ENCODE results near the gene PUS7L.
A peak's percentile ranks its signal among the peaks of the same experiment; 100 is the strongest.

Gene PUS7L

GRCh38 chr12:43754015-43754414 lies 4.6 kb downstream of the PUS7L start:
- TF ChIP-seq EGR1 (IDR thresholded peaks at IDR 0.05) (no peak), FOXM1 (IDR thresholded peaks at IDR 0.05; ENCODE audit: borderline replicate concordance, low read depth) (no peak), NFIC (IDR thresholded peaks at IDR 0.05) (no peak), CREB1 (IDR thresholded peaks at IDR 0.05; ENCODE audit: low read depth) (no peak), TAF1 (IDR thresholded peaks at IDR 0.05; ENCODE audit: low read depth) (no peak), YY1 (IDR thresholded peaks at IDR 0.05; ENCODE audit: low read depth) (no peak), TCF12 (IDR thresholded peaks at IDR 0.05; ENCODE audit: low read depth) (no peak), USF1 (IDR thresholded peaks at IDR 0.05) (no peak), TEAD4 (IDR thresholded peaks at IDR 0.05) (no peak)
- TF ChIP-seq, protein P1, sequence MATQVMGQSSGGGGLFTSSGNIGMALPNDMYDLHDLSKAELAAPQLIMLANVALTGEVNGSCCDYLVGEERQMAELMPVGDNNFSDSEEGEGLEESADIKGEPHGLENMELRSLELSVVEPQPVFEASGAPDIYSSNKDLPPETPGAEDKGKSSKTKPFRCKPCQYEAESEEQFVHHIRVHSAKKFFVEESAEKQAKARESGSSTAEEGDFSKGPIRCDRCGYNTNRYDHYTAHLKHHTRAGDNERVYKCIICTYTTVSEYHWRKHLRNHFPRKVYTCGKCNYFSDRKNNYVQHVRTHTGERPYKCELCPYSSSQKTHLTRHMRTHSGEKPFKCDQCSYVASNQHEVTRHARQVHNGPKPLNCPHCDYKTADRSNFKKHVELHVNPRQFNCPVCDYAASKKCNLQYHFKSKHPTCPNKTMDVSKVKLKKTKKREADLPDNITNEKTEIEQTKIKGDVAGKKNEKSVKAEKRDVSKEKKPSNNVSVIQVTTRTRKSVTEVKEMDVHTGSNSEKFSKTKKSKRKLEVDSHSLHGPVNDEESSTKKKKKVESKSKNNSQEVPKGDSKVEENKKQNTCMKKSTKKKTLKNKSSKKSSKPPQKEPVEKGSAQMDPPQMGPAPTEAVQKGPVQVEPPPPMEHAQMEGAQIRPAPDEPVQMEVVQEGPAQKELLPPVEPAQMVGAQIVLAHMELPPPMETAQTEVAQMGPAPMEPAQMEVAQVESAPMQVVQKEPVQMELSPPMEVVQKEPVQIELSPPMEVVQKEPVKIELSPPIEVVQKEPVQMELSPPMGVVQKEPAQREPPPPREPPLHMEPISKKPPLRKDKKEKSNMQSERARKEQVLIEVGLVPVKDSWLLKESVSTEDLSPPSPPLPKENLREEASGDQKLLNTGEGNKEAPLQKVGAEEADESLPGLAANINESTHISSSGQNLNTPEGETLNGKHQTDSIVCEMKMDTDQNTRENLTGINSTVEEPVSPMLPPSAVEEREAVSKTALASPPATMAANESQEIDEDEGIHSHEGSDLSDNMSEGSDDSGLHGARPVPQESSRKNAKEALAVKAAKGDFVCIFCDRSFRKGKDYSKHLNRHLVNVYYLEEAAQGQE (IDR thresholded peaks at IDR 0.05; ENCODE audit: low read depth), result no peak

DNA sequence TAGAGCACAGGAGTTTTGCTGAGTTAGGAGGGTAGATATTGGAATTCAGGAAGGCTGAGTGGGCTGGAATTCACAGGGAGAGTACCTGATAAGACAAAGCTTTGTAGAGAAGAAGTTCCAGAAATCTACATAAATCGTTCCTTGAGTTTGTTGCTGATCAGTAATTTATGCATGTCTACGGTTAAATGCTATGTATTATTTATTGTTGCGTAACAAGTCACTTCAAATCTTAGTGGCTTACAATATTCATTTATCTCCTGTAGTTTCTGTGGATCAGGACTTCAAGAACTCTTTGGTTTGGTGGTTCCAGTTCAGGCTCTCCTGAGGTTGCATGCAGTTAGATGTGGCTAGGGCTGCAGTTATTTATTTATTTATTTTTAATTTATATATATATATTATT lies 7.8 kb downstream of the PUS7L start:
- peak; percentile 61 for TF ChIP-seq CEBPB (IDR thresholded peaks at IDR 0.05)
- TF ChIP-seq, protein P2, sequence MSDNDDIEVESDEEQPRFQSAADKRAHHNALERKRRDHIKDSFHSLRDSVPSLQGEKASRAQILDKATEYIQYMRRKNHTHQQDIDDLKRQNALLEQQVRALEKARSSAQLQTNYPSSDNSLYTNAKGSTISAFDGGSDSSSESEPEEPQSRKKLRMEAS (IDR thresholded peaks at IDR 0.05), result no peak

DNA sequence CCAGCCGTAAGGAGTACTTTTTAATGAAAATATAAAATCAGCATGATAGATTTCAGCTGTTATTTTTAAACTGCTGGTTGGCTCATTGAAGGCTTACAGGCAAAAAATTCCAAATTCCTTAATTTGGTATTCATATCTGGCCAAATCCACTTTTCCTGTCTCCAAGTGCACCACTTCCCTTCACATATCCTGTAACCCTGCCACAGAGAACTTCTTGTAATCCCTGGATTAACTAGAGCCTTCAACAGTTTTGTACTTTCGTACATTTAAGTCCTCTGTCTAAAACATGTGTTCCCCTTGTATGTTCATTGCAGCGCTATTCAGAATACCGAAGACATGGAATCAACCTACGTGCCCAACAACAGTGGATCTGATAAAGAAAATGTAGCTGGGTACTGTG lies 9.6 kb downstream of the PUS7L start:
- TF ChIP-seq, protein P2 (IDR thresholded peaks at IDR 0.05), result no peak
- TF ChIP-seq EGR1 (IDR thresholded peaks at IDR 0.05), result no peak
- TF ChIP-seq, protein P1 (IDR thresholded peaks at IDR 0.05; ENCODE audit: low read depth), result no peak
- TF ChIP-seq CEBPB (IDR thresholded peaks at IDR 0.05), result no peak
- TF ChIP-seq TAF1 (IDR thresholded peaks at IDR 0.05; ENCODE audit: low read depth), result no peak
- no peak for TF ChIP-seq CREB1 (IDR thresholded peaks at IDR 0.05; ENCODE audit: low read depth)
- no peak for TF ChIP-seq FOXM1 (IDR thresholded peaks at IDR 0.05; ENCODE audit: borderline replicate concordance, low read depth)
- TF ChIP-seq RAD21 (IDR thresholded peaks at IDR 0.05; ENCODE audit: low read depth), result no peak
- no peak for TF ChIP-seq NFIC (IDR thresholded peaks at IDR 0.05)
- TF ChIP-seq ZBTB7A (IDR thresholded peaks at IDR 0.05; ENCODE audit: low read depth), result no peak
- TF ChIP-seq YY1 (IDR thresholded peaks at IDR 0.05; ENCODE audit: low read depth), result no peak
- no peak for TF ChIP-seq TCF12 (IDR thresholded peaks at IDR 0.05; ENCODE audit: low read depth)
- no peak for TF ChIP-seq USF1 (IDR thresholded peaks at IDR 0.05)
- no peak for TF ChIP-seq EP300 (IDR thresholded peaks at IDR 0.05; ENCODE audit: borderline replicate concordance)

DNA sequence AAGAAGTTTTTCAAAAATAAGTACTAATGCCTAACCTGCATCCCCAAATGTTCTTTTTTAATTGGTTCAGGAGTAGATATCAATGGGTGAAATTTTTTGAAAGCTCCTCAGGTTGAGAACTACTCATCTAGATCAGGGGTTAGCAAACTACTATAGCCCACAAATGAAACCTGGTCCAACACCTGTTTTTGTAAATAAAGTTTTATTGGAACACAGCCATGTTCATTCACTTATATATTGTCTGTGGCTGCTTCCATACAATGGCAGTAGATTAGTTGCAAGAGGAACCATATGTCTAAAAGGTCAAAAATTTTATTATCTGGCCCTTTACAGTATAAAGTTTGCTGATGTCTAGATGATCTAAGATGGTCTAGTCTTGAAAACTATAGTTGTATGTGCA lies 13.8 kb downstream of the PUS7L start:
- TF ChIP-seq ZBTB7A (IDR thresholded peaks at IDR 0.05; ENCODE audit: low read depth) (no peak), USF1 (IDR thresholded peaks at IDR 0.05) (no peak), CEBPB (IDR thresholded peaks at IDR 0.05) (no peak), FOXM1 (IDR thresholded peaks at IDR 0.05; ENCODE audit: borderline replicate concordance, low read depth) (no peak), CREB1 (IDR thresholded peaks at IDR 0.05; ENCODE audit: low read depth) (no peak), EGR1 (IDR thresholded peaks at IDR 0.05) (no peak), TEAD4 (IDR thresholded peaks at IDR 0.05) (no peak), YY1 (IDR thresholded peaks at IDR 0.05; ENCODE audit: low read depth) (no peak), EP300 (IDR thresholded peaks at IDR 0.05; ENCODE audit: borderline replicate concordance) (no peak), RAD21 (IDR thresholded peaks at IDR 0.05; ENCODE audit: low read depth) (no peak), NFIC (IDR thresholded peaks at IDR 0.05) (no peak), TAF1 (IDR thresholded peaks at IDR 0.05; ENCODE audit: low read depth) (no peak)
- TF ChIP-seq, protein P1 (IDR thresholded peaks at IDR 0.05; ENCODE audit: low read depth), result no peak
- TF ChIP-seq, protein P2 (IDR thresholded peaks at IDR 0.05), result no peak
